OCI-LY7 (cell line): Measurements from ENCODE around the gene FAM193A.

Experiments used
- EZH2phosphoT487 ChIP-seq: fragments of 200-600 bp; sonication (generic); IDR thresholded peaks from 2 replicates; pipeline ENCODE4 v1.6.1; 2018; ENCODE audit warnings: low read depth, borderline replicate concordance, mild to moderate bottlenecking, mixed run types, antibody characterized with exemption, low read length, moderate library complexity, mixed read lengths
- TF ChIP-seq, protein P1 (sequence below): fragments of 200-600 bp; sonication (generic); conservative IDR thresholded peaks from 2 replicates; pipeline ENCODE4 v1.5.1; 2014; ENCODE audit warnings: mild to moderate bottlenecking, antibody characterized with exemption, low read length, moderate library complexity, mixed read lengths

GRCh38 chr4:2700031-2700430 lies 163.6 kb downstream of the FAM193A start:
- no peak for TF ChIP-seq EZH2phosphoT487
- TF ChIP-seq, protein P1, sequence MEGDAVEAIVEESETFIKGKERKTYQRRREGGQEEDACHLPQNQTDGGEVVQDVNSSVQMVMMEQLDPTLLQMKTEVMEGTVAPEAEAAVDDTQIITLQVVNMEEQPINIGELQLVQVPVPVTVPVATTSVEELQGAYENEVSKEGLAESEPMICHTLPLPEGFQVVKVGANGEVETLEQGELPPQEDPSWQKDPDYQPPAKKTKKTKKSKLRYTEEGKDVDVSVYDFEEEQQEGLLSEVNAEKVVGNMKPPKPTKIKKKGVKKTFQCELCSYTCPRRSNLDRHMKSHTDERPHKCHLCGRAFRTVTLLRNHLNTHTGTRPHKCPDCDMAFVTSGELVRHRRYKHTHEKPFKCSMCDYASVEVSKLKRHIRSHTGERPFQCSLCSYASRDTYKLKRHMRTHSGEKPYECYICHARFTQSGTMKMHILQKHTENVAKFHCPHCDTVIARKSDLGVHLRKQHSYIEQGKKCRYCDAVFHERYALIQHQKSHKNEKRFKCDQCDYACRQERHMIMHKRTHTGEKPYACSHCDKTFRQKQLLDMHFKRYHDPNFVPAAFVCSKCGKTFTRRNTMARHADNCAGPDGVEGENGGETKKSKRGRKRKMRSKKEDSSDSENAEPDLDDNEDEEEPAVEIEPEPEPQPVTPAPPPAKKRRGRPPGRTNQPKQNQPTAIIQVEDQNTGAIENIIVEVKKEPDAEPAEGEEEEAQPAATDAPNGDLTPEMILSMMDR = no peak
